Karpas-422 (cell line): ENCODE measurements around the gene MYOCD. TPM values are rescaled to one million over a fixed set of nuclear protein-coding genes. Genes with fewer than 3 reads are reported as not detected.

Experiments
- DNase-seq: peaks from one replicate; pipeline ENCODE4 v3.0.0-alpha.2; 2015
- H2AFZ ChIP-seq: fragments of 200-600 bp; sonication (generic); 2 replicates; pipeline ENCODE4 v1.6.1; 2014; ENCODE audit warnings: antibody characterized with exemption, low read length, mixed read lengths
- H3K27ac ChIP-seq: fragments of 200-600 bp; sonication (generic); 2 replicates; pipeline ENCODE4 v1.5.1; 2014; ENCODE audit warnings: mild to moderate bottlenecking, low read length, moderate library complexity
- H3K27me3 ChIP-seq: fragments of 200-600 bp; sonication (generic); 2 replicates; pipeline ENCODE4 v1.6.1; 2014; ENCODE audit warnings: low read length, mixed read lengths
- H3K36me3 ChIP-seq: fragments of 200-600 bp; sonication (generic); 2 replicates; pipeline ENCODE4 v1.6.1; 2014; ENCODE audit warnings: low read length, mixed read lengths; ENCODE audit not compliant: insufficient read depth
- H3K4me1 ChIP-seq: fragments of 200-600 bp; sonication (generic); 2 replicates; pipeline ENCODE4 v1.6.1; 2014; ENCODE audit warnings: mild to moderate bottlenecking, low read length, mixed read lengths
- H3K4me2 ChIP-seq: fragments of 200-600 bp; sonication (generic); 2 replicates; pipeline ENCODE4 v1.6.1; 2014; ENCODE audit warnings: low read length, low read depth, mild to moderate bottlenecking; ENCODE audit not compliant: poor library complexity, severe bottlenecking
- H3K4me3 ChIP-seq: fragments of 200-600 bp; sonication (generic); 2 replicates; pipeline ENCODE4 v1.5.1; 2014; ENCODE audit warnings: mild to moderate bottlenecking, antibody characterized with exemption, low read length, mixed read lengths
- H3K79me2 ChIP-seq: fragments of 200-600 bp; sonication (generic); 2 replicates; pipeline ENCODE4 v1.6.1; 2014; ENCODE audit warnings: mild to moderate bottlenecking, low read length, mixed read lengths
- H3K9ac ChIP-seq: fragments of 200-600 bp; sonication (generic); 2 replicates; pipeline ENCODE4 v1.6.0; 2014; ENCODE audit warnings: low read length
- H3K9me2 ChIP-seq: fragments of 200-600 bp; sonication (generic), shearing (Covaris generic); replicated peaks from 2 replicates; pipeline ENCODE4 v1.6.0; 2014; ENCODE audit warnings: mild to moderate bottlenecking, low read length, moderate library complexity; ENCODE audit not compliant: insufficient read depth
- H3K9me3 ChIP-seq: fragments of 300-700, 200-600 bp; sonication (generic); 2 replicates; pipeline ENCODE4 v1.6.1; 2014; ENCODE audit warnings: low read length, mixed read lengths
- H4K20me1 ChIP-seq: fragments of 200-600 bp; sonication (generic); 2 replicates; pipeline ENCODE4 v1.6.1; 2014; ENCODE audit warnings: mild to moderate bottlenecking, antibody characterized with exemption, low read length, low read depth; ENCODE audit not compliant: insufficient read depth
- total RNA-seq: library from RNA; depleted of rRNA; stranded (reverse); fragments of >200 nt; shearing (Covaris generic); gene quantifications from 2 replicates; pipeline ENCODE4 v1.2.3, GENCODE V29; 2014; ENCODE audit warnings: low replicate concordance

Gene MYOCD
- total RNA-seq, 1 experiment from 2014 or later: not detected

DNA sequence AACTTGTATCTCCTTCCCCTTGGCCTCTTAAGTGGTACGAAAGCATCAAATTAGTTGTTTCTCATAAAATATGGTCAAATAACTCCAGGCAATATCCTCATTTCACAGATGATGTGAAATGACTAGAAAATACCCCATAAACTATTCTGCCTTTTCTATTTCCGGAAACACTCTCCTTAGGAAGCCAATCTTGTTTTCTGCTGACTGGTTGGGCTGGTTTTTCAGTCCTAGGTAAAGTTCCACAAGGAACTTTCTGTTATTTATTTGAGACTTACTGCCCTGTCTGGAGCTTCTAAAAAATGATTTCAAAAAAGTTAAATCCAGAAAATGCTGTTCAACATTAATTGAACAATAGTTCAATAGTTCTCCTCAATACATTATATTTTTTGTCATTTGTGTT lies 7.3 kb downstream of the MYOCD start:
- Histone ChIP-seq H3K36me3 (no peaks in the 10 kb centered on the region), H3K27me3 (no peaks in the 10 kb centered on the region), H3K4me2 (no peak overlapping the region), H3K9me2 (no peaks in the 10 kb centered on the region), H3K79me2 (no peaks in the 10 kb centered on the region), H3K4me3 (no peak overlapping the region), H2AFZ (no peak overlapping the region), H3K27ac (no peak overlapping the region), H4K20me1 (no peaks in the 10 kb centered on the region), H3K9me3 (no peaks in the 10 kb centered on the region), H3K4me1 (no peaks in the 10 kb centered on the region; the same call in 1 of the 2 replicates), H3K9ac (no peak overlapping the region)
- no peak for DNase-seq

- H3K27ac ChIP-seq: no peak overlapping the region
- no peaks in the 10 kb centered on the region for H3K9me2 ChIP-seq
- H2AFZ ChIP-seq: no peak overlapping the region
- no peaks in the 10 kb centered on the region for H3K27me3 ChIP-seq
- no peak overlapping the region for H3K4me2 ChIP-seq
- no peak for DNase-seq
- no peaks in the 10 kb centered on the region for H3K9me3 ChIP-seq
- no peaks in the 10 kb centered on the region for H3K36me3 ChIP-seq
- no peaks in the 10 kb centered on the region; the same call in 1 of the 2 replicates for H3K4me1 ChIP-seq
- no peaks in the 10 kb centered on the region for H4K20me1 ChIP-seq
- H3K9ac ChIP-seq: no peak overlapping the region
- no peak overlapping the region for H3K4me3 ChIP-seq
- no peaks in the 10 kb centered on the region for H3K79me2 ChIP-seq
Measured at GRCh38 chr17:12673788-12674187, 8.1 kb downstream of the MYOCD start.

DNA sequence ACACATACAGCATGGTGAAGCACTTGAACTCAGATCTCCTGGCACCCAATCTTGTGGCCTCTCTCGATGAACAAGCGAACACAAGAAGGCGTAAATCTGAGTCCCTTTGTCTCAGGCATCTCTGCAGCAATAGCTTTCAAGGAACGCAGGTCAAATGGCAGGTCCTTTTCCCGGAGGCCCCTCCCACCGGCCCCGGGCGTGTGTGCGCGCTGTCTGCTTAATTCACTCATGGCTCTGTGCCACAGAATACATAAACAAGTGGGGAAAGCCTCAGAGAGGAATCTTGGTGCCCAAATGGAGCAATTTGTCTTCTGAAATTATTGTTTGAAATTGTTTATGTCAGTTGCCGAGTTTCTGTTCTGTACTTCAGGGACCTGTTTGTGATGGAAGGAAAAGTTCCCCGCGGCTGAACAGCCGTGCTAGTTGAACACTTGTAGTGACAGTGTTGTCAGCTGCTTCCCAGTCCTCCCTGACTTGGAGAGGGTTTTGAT lies 14.8 kb downstream of the MYOCD start:
- no peak overlapping the region for H3K9ac ChIP-seq
- no peak for DNase-seq
- H3K9me2 ChIP-seq: no peaks in the 10 kb centered on the region
- no peaks in the 10 kb centered on the region for H3K79me2 ChIP-seq
- no peak overlapping the region for H2AFZ ChIP-seq
- H3K36me3 ChIP-seq: no peaks in the 10 kb centered on the region
- no peak overlapping the region for H3K27ac ChIP-seq
- no peak overlapping the region for H3K4me2 ChIP-seq
- no peak overlapping the region for H3K4me3 ChIP-seq
- H4K20me1 ChIP-seq: no peaks in the 10 kb centered on the region
- H3K4me1 ChIP-seq: no peaks in the 10 kb centered on the region; the same call in 1 of the 2 replicates
- no peaks in the 10 kb centered on the region for H3K9me3 ChIP-seq
- H3K27me3 ChIP-seq: no peaks in the 10 kb centered on the region

GRCh38 chr17:12680993-12681392 lies 15.3 kb downstream of the MYOCD start:
- H3K79me2 ChIP-seq: no peaks in the 10 kb centered on the region
- H3K9ac ChIP-seq: no peak overlapping the region
- H3K4me3 ChIP-seq: no peak overlapping the region
- H3K27ac ChIP-seq: no peak overlapping the region
- no peaks in the 10 kb centered on the region for H3K36me3 ChIP-seq
- H3K4me2 ChIP-seq: no peak overlapping the region
- H4K20me1 ChIP-seq: no peaks in the 10 kb centered on the region
- H3K9me2 ChIP-seq: no peaks in the 10 kb centered on the region
- no peaks in the 10 kb centered on the region; the same call in 1 of the 2 replicates for H3K4me1 ChIP-seq
- no peak overlapping the region for H2AFZ ChIP-seq
- no peak for DNase-seq
- no peaks in the 10 kb centered on the region for H3K9me3 ChIP-seq
- no peaks in the 10 kb centered on the region for H3K27me3 ChIP-seq

DNA sequence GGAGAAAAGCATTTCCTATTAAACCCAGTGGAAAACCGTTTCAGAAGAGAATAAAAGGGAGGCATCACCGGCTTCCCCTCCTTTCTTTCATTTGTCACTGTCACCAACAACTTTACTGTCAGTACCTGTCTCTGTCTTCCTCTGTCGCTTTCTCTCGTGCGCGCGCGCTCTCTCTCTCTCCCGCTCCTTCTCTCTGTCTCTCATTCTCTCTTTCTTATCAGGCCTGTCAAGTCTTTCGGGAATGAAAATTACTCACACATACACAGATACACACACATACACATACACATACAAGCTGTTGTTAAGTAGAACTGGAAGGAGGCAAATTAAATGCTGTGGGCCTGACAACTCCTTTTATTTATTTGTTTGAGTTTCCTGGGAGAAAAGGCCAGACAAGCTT lies 17.6 kb downstream of the MYOCD start:
- Histone ChIP-seq H3K4me2 (no peak overlapping the region), H3K4me1 (no peaks in the 10 kb centered on the region), H3K36me3 (no peaks in the 10 kb centered on the region), H3K79me2 (no peaks in the 10 kb centered on the region), H3K27ac (no peak overlapping the region), H3K9me3 (no peaks in the 10 kb centered on the region), H4K20me1 (no peaks in the 10 kb centered on the region), H2AFZ (no peak overlapping the region), H3K9ac (no peak overlapping the region), H3K9me2 (no peaks in the 10 kb centered on the region), H3K27me3 (no peaks in the 10 kb centered on the region), H3K4me3 (no peak overlapping the region)
- DNase-seq: no peak

DNA sequence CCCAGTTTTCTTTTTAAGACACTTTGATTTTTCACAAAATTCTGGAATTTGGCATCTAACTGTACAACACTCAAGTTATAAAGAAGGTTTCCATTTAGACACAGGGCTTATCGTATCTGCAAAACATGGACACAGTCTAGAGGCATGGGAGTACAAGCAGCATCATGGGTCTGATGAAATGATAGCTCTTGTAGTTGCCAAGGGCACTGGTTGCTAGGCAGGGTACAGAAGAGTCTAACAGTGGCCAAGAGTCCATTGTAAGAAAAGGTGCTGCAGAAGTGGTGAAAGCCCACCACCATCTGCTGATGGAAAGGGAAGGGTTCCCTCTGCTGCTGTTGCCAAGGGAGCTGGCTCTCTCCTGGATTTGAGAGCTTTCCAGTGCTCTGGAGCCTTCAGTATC lies 20.8 kb downstream of the MYOCD start:
- no peak overlapping the region for H2AFZ ChIP-seq
- H3K27me3 ChIP-seq: no peaks in the 10 kb centered on the region
- no peak overlapping the region for H3K4me2 ChIP-seq
- no peaks in the 10 kb centered on the region for H3K36me3 ChIP-seq
- no peak for DNase-seq
- H4K20me1 ChIP-seq: no peaks in the 10 kb centered on the region
- no peaks in the 10 kb centered on the region for H3K9me3 ChIP-seq
- H3K9ac ChIP-seq: no peak overlapping the region
- H3K9me2 ChIP-seq: no peaks in the 10 kb centered on the region
- H3K4me1 ChIP-seq: no peaks in the 10 kb centered on the region
- H3K27ac ChIP-seq: no peak overlapping the region
- no peak overlapping the region for H3K4me3 ChIP-seq
- no peaks in the 10 kb centered on the region for H3K79me2 ChIP-seq

DNA sequence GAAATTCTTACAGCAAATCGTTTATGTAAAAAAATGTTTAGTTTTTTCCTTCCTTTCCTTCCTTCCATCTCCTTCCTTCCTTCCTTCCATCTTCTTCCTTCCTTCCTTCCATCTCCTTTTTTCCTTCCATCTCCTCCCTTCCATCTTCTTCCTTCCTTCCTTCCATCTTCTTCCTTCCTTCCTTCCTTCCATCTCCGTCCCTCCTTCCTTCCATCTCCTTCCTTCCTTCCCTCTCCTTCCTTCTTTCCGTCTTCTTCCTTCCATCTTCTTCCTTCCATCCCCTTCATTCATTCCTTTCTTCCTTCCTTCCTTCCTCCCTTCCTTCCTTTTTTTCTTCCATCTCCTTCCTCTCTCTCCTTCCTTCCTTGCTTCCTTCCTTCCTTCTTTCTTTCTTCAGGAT lies 22.7 kb downstream of the MYOCD start:
- H3K79me2 ChIP-seq: no peaks in the 10 kb centered on the region
- no peaks in the 10 kb centered on the region for H3K9me3 ChIP-seq
- H3K9ac ChIP-seq: no peak overlapping the region
- H3K36me3 ChIP-seq: no peaks in the 10 kb centered on the region
- no peak for DNase-seq
- no peak overlapping the region for H3K4me3 ChIP-seq
- no peaks in the 10 kb centered on the region for H3K9me2 ChIP-seq
- H3K27ac ChIP-seq: no peak overlapping the region
- H3K4me2 ChIP-seq: no peak overlapping the region
- H3K27me3 ChIP-seq: no peaks in the 10 kb centered on the region
- H4K20me1 ChIP-seq: no peaks in the 10 kb centered on the region
- H2AFZ ChIP-seq: no peak overlapping the region
- no peaks in the 10 kb centered on the region for H3K4me1 ChIP-seq

GRCh38 chr17:12691173-12691572 lies 25.5 kb downstream of the MYOCD start:
- H3K27ac ChIP-seq: no peak overlapping the region
- H3K79me2 ChIP-seq: no peaks in the 10 kb centered on the region
- H3K27me3 ChIP-seq: no peaks in the 10 kb centered on the region

GRCh38 chr17:12693640-12694039 lies 27.9 kb downstream of the MYOCD start:
- Histone ChIP-seq H2AFZ (no peak overlapping the region), H3K9me2 (no peaks in the 10 kb centered on the region), H3K9me3 (no peaks in the 10 kb centered on the region), H4K20me1 (no peaks in the 10 kb centered on the region), H3K4me2 (no peak overlapping the region), H3K36me3 (no peaks in the 10 kb centered on the region), H3K27me3 (no peaks in the 10 kb centered on the region), H3K9ac (no peak overlapping the region), H3K79me2 (no peaks in the 10 kb centered on the region), H3K4me3 (no peak overlapping the region), H3K4me1 (no peaks in the 10 kb centered on the region), H3K27ac (no peak overlapping the region)
- DNase-seq: no peak

More at GRCh38 chr17:12691173-12691572, 25.5 kb downstream of the MYOCD start:
- Histone ChIP-seq H3K4me3 (no peak overlapping the region), H3K36me3 (no peaks in the 10 kb centered on the region), H3K9ac (no peak overlapping the region), H3K4me2 (no peak overlapping the region), H3K4me1 (no peaks in the 10 kb centered on the region), H3K9me2 (no peaks in the 10 kb centered on the region), H4K20me1 (no peaks in the 10 kb centered on the region), H3K9me3 (no peaks in the 10 kb centered on the region), H2AFZ (no peak overlapping the region)
- no peak for DNase-seq
